GM18526 (cell line): ENCODE results near the gene CYP17A1.

Source experiments
- POLR2A ChIP-seq: IDR thresholded peaks from 3 replicates; pipeline ENCODE4 v1.6.1; 2011; ENCODE audit not compliant: insufficient read length; ENCODE audit errors: extremely low read depth

The CYP17A1 gene

DNA sequence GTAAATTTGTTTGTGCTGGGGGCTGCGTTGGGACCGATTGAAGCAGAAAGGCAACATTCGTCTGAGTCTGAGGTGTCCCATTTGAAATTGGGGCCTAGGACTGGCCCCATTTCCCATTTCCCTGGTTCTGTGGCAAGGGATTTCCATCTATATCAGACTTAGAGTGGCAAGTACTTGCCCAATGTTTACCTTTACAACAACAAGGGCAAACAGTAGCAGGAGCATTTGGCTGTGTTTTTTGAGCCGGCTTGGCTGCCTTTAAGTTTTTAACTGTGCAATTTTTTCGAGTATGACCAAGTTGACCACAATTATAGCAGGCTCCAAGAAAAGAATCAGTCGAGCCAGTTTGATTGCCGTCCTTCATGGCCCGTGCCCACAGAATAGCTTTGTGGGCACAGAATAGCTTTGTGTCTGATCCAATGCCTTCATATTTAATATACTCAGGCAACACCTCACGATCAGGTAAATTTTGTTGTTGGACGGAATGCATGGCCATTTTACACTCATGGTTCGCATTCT lies 4.7 kb upstream of the CYP17A1 start:
- TF ChIP-seq POLR2A, result no peak

DNA sequence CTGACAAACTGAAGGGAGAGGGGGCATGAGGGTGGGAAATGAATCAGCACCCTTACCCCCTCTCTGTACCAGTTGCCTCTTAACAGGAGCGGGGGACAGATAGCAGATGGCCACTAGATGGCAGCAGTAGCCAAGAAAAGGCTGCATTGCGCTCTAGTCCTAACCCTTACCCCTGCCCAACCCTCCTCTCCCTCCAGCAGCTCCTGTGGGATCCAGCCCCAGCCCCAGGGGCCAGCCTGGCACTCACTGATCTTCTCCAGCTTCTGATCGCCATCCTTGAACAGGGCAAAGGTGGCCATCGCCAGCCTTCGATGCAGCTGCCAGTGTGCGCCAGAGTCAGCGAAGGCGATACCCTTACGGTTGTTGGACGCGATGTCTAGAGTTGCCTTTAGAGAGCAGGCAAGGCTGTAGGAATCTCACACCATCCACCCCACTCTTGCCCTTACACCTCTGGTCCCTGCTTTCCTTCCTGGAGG lies 2.2 kb downstream of the CYP17A1 start:
- no peak for TF ChIP-seq POLR2A

DNA sequence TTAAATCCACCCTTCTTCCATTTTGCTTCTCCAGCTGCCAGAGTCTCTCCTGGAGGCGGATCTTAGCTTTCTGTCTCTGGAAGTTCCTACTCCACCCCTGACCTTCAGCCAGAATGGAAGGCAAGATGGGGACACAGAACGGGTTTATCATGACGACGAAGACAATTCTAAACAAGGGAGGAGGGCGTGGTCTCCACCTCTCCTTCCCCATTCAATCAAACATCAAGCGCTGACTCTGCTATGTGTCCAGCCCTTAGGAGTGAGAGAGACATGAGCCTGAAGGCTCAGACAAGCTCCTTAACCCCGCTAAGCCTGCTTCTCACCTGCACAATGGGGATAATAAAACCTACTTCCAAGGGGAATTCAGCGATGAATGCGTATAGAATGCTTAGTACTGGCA lies 3.1 kb downstream of the CYP17A1 start:
- TF ChIP-seq POLR2A, result no peak

DNA sequence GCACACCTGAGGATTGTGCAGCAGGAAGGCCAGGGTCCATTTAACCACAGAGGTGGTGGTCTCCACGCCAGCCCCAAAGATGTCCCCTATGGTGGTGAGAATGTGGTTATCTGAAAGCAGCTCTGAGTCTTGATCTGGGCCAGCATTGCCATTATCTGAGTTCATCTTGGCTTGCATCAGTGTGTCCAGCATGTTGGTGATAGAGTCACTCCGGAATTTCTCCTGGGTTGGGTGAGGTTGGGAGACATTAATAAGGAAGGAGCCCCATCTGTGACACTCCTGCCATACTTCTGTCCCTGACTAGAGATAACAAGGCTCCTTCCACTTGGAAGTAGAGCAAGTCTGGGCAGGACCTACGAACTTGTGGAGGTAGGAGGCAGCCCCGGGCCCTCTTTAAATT lies 4.2 kb downstream of the CYP17A1 start:
- TF ChIP-seq POLR2A, result no peak

DNA sequence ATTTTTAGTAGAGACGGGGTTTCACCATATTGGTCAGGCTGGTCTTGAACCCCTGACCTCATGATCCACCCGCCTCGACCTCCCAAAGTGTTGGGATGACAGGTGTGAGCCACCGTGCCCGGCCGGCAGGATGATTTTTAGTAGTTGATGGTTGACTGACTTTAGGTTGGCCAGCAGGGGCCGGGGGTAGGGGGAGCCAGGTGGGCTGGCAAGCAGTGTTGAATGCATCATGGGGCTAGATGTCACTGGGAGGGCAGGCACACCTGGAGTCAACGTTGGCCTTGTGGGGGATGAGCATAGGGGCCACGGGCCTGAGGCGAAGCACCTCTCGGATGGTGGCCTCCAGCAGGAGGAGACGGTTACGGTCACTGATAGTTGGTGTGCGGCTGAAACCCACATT lies 5.0 kb downstream of the CYP17A1 start:
- TF ChIP-seq POLR2A, result no peak

DNA sequence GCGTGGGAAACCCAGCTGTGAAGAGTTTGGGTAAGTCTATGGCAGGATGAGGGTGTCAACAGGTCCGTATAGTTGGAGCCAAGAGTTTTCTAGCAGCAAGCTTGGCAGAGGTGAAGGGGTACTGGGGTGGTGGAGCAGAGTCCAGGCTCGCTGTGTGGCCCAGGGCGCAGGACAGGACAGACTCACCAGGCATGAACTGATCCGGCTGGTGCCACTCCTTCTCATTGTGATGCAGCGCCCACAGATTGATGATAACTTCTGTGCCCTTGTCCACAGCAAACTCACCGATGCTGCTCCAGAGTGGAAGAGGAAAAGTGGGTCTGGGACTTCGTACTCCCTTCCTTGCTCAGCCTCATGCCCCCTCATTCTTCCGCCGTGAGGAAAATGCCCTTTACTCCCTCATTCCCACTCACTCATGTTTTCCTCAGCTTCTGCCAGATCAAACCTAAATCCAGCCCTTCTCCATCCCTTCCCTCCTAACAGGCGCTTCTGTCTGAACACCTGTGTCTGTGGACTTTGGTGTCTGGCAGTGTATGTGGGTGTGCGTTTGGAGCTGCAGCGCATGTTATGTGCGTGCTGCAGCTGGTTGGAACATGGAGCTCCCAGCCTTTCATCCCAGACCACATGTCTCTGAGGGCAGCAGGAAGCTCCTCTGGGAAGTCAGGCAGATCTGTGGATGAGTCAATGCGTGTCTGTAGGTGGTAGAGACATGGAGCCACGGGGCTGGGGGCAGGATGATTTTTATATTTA lies 5.7 kb downstream of the CYP17A1 start:
- no peak for TF ChIP-seq POLR2A

DNA sequence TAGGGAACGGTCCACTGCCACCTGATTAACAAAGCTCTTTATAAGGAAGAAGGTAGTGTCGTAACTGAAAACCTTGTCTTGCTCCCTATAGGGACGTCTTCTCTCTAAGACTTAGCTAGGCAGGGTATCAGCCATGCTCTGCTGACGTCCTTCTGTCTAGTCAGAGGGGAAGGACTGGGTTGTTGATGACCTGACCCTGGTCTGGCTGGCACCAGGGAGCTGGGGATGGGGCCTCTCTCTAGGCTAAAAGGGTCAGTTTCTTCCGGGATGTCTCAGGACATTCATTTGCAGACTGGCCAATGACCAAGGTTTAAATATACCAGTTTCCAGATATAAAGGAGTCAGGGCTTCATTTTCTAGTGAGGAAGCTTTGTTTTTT lies 9.6 kb downstream of the CYP17A1 start:
- no peak for TF ChIP-seq POLR2A

DNA sequence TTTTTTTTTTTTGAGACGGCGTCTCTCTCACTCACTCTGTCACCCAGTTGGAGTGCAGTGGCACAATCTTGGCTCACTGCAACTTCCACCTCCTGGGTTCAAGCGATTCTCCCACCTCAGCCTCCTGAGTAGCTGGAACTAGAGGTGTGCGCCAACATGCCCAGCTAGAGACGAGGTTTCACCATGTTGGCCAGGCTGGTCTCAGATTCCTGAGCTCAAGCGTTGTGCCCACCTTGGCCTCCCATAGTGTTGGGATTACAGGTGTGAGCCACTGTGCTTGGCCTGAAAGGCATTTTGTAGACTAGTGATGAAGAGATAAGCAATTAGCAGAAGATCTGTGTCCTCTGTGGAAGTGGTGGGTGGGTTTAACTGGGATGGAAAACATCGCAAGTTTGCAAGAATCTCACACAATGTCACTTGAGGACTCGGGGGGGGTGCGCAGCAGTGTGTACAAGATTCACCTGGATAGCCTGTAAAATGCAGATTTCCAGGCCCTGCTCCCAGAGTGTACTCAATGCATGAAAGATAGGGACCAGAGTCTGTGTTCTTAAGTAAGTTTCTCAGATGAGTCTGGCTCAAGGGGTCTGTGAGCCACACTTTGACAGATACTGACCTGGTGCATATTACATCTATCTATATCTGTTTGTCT lies 10.9 kb downstream of the CYP17A1 start:
- no peak for TF ChIP-seq POLR2A

DNA sequence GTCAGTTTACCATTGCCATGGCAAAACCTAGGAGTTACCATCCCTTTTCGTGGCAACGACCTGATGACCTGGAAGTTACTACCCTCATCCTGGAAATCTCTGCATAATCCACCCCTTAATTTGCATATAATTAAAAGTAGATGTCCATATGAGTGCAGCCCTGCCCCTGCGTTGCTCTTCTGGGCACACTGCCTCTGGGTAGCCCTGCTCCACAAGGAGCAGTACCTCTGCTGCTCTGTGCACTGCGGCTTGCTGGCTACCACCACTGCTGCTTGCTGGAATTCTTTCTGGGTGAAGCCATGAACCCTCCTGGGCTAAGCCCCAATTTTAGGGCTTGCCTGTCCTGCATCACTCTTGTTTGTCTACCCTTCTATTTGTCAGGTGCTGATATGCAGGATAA lies 12.5 kb downstream of the CYP17A1 start:
- TF ChIP-seq POLR2A, result no peak

DNA sequence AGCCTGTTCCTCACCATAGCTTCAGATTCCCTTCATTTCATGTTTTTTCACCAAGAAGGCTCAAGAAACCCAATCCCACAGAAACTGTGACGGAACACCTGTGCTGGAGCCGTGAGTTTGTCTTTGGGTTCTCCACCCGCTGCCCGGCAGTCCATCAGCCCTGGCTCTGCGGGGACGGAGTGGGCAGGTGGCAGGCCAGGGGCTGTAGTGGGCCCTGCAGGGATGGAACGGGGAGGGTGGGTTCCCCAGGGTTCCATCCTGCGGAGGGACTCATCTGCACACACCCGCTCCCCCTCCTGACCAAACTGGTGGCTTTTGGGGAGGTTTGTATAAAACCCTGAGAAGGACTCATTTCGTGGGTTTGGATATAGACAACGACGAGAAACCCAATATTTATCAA lies 15.0 kb downstream of the CYP17A1 start:
- no peak for TF ChIP-seq POLR2A

DNA sequence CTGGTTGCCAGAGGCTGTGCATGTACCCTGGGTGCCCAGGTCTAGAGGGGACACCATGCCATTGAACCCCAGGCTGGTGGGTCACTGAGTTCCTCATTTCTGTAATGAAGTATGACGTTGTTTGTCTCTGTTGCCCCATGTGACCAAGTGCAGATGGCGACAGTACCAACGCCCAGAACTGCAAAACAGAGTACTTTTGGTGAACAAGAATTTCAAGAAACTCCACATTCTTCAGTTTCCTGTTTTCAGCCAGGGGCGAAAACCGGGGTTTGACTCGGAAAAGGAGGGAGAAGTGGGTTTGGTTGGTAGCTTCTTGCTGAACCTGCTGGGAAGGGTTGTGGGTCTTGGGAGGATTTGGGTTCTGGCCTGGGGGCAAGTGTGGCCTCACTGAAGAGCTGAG lies 18.2 kb downstream of the CYP17A1 start:
- TF ChIP-seq POLR2A, result no peak

DNA sequence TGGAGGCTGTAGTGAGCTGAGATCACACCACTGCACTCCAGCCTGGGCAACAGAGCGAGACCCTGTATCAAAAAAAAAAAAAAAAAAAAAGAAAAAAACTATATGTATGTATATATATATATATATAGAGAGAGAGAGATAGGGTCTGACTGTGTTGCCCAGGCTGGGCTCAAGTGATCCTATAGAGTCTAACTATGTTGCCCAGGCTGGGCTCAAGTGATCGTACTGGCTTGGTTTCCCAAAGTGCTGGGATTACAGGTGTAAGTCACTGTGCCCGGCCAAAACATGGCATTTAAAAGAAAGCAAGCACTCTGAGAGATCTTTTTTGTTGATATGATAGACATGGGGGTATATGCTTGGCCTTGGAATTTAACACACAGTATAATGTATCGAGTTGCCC lies 20.0 kb downstream of the CYP17A1 start:
- no peak for TF ChIP-seq POLR2A

DNA sequence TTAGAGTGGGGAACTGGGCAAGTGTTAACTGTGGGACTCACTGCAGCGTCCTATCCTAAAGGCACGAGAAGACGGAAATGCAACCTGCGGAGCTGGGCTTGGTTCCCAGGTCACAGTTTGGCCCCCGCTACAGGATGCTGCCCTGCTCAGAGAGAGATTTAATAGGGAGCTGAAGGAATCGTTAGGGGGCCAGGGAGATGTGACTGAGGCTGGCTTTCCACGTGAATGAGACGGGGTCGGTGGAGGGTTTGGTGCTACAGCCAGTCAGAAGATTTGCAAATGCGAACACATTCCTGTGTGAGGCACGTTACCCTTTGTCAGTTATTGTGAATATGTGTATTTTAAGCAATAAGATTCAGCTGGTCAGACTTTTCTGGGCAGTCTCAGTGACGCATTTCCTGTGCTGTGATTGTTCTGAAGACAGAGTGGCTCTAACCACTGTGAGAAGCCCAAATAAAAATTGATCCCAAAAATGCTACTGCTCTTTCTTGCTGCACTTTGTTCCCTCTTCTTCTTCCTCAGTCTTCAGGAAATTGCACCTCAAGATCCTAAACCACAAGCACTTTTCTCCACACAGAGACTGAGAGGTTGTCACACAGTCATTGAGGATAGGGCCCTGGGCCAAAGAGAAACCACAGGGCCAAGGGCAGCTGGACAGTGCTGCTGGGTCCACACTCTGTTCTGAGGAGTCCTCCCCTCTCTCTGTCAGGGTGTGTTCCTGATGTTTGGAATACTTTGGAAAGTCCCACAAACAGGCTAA lies 21.2 kb downstream of the CYP17A1 start:
- no peak for TF ChIP-seq POLR2A

DNA sequence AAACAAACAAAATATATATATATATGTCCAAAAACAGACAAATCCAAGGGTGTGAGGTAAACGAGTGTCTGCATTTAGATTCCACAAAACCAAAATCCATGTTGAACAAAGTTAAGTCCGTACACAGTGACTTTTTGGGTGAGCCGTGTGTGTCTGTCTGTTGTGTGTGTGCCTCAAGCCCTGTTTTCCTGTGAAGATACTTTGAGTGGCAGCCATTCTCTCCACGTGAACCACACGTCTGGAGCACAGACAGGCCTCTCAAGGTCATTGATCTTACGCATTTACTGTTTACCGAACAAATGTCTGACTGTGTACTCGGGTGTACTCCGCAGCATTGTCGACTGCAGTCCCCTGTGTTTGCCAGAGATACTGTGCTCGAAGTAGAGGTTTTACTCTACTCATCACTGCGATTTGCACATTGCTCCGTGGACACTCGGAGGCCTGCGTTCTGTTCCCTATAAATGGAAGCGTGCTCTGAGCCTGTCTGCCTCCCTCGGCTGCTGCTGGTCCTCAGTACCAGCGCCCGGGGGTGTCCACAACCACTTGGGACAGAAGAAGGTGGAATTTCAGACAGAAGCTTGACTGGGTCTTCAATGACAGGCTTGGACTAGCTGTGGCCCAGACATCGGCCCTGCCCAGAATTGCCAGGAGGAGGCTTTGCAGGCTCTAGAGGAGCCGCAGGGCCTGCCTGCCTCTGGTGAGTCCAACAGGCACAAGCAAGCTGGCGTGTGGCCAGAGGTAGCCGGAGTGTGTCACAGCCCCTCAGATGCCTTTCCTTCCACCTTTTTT lies 22.1 kb downstream of the CYP17A1 start:
- no peak for TF ChIP-seq POLR2A

DNA sequence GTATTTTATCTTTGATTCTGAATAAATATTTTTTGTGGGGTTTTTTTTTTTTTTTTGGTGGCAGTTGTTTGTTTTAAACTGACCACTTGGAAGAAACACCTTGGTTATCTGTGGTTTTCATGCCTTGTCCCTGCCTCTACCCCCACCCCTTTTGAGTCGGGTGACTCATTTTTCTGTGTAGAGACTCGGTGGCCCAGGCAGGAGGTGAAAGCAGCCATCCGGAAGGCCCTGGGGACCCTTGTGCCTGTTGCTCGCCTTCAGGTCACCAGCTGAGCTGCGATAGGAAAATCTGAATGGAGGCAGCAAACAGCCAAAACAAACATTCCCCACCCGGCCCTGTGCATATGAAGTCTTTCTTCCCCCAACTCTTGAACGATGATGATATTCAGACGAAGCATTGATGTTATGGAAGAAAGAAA lies 22.8 kb downstream of the CYP17A1 start:
- TF ChIP-seq POLR2A, result no peak

DNA sequence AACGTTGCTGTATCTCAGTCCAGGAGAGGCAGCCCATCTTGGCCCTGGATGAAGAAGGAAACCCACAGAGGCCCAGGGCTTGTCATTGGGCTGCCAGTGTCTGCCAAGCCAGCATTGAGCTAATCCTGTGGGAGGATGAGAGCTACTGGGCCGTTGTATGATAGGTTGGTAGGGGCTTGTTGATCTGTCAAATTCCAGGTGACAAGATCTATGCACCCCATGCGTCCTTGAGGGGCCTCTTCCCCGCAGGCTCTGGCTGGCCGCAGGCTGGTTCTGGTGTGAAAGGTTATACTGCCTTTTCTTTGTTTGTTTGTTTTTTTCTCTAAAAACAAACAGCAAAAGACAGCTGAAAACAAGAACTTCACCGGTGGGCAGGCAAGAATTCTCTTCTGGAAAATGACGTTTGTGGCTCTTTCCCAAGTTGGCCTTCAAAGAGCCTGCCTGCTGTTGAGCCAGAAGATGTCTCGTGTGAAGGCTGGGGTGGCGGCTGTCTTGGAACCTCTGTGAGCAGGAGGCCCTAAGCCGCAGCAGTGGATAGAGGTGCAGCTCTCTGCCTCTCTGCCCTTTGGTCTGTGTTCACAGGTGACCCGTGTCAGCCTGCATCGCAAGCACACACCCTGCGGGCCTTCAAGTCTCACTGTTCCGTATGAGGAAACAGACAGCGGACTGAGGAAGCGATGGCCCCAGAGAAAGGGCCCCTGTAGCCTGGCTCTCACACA lies 23.3 kb downstream of the CYP17A1 start:
- no peak for TF ChIP-seq POLR2A
